HG02623 (cell line): ENCODE measurements around the gene MASP2.
"Not testable (repeated sequence)": the region's sequence is repeated elsewhere in the genome, so short reads cannot be mapped to it uniquely, and the experiment has no call there.

Experiments
- ATAC-seq: cut with Tn5 transposase; IDR thresholded peaks from one replicate; pipeline ENCODE4 v1.9.1; 2021; ENCODE audit warnings: moderate library complexity; ENCODE audit not compliant: unreplicated experiment

The MASP2 gene

DNA sequence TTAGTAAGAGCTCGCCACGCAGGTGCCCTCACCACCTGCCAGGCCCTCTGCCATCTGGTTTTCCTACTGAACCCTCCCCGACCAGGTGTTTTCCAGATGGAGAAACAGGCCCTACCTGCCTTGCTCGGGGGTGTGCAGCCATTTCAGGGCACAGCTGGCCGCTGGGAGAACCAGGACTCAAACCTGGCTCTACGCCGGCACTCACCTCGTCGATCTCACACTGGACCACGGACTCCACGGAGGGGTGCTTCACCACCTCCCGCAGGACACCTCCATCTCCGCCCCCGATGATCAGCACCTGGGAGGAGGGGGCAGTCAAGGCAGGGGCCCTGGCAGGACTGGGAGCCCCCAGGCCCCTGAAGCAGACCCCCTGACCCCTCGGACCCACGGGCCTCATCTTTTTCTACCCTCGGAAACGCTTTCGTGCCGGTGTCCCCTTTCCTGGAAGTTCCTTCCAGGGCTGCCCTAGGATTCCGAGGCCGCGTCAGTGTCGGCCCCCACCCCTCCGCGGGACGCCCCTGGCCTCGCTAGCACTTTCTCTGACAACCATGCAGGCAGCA, 11.6 kb upstream of the MASP2 start:
- no peak for ATAC-seq

DNA sequence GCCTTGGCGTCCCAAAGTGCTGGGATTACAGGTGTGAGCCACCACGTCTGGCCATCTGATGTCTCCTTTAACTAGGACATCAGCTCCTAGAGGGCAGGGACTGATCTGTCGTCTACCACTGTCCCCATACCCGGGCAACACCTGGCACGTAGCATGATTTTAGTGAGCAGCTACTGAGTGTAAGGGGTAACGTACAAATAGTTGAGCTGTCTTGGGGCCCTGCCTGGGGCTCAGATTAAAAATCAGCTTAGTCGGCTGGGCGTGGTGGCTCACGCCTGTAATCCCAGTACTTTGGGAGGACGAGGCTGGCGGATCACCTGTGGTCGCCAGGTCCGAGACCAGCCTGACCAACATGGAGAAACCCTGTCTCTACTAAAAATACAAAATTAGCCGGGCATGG, 11.0 kb upstream of the MASP2 start:
- ATAC-seq = no peak

DNA sequence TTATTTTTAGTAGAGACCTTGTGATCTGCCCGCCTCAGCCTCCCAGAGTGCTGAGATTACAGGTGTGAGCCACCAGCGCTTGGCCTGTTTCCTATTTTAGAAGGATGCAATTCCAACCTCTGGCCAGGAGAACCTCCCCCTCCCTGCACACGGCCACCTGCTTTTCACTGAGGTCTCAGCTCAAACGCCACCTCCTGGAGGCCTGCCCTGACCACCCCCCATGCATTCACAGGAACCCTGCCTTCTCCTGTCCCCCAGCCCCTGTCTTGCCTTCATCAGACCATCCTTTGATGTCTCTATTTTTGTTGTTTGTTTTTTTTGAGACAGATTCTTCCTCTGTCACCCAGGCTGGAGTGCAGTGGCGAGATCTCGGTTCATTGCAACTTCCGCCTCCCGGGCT, 10.4 kb upstream of the MASP2 start:
- no peak for ATAC-seq

DNA sequence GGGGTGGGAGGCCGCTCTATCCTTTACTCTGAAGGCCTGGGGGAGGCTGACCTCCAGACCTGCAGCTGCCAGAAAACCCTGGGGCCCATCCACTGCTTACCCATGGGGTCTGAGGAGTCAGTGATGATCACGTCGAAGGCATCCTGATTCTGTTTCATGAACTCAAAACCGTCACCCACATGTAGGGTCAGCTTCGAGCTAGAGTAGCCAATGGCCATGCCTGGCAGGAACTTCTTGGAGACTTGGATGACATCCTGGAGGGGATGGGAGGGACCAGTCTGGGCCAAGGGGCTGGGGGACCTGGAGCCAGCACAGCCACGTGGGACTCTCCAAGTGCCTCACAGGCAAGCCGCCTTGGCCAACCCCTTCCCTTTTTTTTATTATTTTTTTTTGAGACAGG, 9.5 kb upstream of the MASP2 start:
- ATAC-seq = no peak

DNA sequence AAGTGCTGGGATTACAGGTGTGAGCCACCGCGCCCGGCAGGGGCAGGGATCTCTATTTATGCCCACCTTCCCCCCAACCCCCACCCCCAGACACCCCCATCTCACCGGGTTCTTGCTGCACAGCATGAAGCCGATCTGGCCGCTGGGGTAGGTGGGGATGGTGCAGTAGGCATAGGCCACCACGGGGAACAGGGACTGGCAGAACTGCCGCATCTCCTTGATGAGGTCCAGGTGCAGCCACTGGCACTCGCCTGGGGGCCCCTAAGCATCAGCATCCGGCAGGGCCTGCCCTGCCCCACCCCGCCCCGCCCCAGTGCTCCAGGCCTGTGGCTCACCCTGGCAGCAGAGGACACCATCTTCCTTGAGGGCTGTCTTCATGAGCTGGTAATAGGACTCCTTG, 8.6 kb upstream of the MASP2 start:
- ATAC-seq = no peak

DNA sequence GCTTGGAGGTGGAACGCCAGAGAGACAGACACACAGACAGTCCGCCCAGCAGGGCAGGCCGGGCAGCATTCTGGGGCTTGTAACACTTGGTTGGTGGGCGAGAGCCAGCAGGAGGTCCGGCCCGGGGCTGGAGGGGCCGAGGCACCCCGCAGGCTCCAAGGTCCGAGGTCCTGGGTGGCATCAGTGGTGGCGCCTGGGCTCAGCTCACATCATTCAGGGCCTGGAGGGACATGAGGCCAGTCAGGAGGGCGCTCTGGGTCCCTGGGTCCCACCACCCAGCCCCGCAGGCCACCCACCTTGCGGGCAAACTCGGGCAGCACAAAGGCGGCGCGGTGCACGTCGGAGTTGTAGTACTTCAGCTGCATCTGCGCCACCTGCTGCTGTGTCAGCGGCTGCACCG, 7.6 kb upstream of the MASP2 start:
- no peak for ATAC-seq

DNA sequence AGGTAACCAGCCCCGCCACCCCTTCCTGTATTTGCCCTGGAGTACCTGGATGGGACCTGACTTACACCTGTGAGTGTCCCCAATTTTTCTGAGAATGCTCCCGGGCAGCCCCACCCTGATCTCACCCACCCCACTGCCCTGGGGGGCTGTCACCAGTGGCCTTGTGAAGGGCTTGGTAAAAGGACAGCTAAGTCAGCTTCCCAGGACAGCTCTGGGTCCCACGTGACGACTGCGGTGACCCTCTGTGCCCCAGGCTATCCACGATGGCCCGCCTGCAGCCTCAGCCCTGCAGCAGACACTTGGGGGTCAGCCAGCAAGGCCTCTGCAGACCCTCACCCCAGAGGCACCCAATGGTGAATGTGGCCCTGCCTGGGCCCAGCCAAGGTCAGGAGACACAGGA, 7.1 kb upstream of the MASP2 start:
- no peak for ATAC-seq

DNA sequence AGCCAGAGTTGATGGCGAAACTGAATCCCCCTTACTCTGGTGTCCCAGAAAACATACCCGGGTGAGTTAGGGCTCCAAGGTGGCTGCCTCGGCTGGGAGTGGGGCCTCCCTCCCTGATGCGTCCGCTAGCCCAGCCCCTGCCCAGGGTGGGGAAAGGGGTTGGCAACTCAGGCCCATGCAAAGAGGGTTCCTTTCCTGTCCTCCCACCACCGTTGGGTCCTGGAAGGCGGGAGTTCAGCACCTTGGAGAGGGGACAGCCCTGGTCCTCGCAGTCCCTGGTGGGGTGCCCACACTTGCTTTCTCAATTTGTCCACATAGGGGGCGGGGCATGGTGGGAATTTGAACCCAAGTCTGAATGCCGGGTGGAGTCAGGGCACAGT, 6.7 kb upstream of the MASP2 start:
- no peak for ATAC-seq

DNA sequence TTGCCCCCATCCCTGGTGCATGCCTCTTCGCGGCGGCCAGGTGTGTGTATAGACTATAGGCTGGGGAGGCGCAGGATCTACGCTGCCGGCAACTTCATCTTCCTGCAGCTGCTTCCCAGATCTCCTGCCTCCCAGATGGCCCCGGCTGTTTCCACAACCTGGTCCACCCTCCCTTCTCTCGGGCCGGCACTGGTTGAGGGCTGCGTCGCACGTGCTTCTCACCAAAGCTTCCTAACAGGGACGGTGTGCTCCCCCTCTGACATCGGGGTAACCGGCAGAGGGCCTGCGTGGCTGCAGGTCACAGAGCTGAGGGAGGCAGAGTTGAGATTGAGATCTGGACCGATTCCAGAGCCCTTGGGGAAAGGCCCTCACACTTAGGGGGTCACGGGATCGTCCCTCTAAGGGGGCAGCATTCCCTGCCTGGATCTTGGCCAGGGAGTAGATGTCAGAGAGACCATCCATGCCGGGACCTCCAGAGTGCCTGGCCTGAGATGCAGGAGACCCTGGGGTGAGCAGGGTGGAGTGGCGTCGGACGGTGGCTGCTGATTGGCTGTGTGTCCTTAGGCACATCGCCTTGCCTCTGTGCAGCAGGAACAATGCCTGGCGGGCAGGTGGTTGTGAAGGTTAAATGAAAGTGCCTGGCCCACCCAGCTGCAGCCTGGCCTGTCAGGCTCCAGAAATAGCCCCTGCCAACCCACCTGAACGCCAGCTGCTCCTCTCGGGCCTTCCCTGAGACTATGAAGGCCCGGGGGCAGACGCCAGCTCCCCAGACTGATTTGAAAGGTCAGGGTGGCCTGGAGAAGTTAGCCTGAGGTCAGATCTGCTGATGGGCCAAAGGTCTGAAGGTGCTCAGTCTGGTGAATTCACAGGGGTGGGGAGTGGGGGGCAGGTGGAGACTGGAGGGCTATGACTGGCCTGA, 6.1 kb upstream of the MASP2 start:
- no peak for ATAC-seq

DNA sequence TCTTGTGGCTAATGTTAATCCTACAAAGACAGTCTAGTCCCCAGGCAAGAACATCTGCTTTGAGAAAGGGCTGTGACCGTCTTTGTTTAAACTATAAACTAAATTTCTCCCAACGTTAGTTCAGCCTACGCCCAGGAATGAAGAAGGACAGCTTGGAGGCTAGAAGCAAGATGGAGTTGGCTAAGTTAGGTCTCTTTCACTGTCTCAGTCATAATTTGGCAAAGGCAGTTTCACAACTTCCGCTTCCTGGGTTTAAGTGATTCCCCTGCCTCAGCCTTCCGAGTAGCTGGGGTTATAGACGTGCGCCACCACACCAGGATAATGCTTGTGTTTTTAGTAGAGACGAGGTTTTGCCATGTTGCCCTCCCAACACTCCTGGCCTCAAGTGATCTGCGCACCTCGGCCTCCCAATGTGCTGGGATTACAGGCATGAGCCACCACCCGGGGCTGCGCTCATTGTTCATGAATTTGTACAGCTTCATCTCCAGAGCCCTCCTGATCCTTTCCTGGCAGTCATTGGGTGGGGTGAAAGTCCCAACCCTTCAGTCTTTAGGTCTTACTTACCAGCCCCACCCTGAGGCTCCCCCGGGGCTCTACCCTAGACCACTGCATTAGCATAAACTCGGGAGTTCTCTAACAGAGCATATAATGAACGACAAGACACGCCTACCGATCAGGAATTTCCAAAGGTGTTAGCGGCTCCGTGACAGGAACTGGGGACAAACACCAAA, 4.9 kb upstream of the MASP2 start:
- no peak for ATAC-seq

DNA sequence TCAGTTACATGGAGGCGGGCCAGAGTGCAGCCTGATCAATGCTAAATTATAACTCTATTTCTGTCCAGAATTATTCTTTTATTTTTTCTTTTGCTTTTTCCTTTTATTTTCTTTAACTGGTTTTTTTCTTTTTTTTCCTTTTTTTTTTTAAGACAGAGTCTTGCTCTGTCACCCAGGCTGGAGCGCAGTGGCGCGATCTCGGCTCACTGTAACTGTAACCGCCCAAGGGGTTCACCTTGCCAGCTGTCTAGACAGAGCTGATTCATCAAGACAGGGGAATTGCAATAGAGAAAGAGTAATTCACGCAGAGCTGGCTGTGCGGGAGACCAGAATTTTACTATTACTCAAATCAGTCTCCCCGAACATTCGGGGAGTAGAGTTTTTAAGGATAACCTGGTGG, 4.1 kb upstream of the MASP2 start:
- ATAC-seq = not testable (repeated sequence)

DNA sequence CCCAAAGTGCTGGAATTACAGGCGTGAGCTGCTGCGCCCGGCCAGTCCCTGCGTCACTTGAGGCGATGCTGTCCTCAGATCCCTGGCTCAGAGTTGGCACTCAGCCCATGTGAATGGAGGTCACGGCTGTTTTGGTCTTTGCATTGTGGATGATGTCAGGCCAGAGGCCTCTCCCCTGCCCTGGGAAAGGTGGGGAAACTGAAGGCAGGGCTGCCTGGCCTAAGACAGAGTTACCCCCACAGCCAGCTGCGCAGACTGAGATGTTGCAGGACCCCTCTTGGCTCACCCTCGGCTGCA, 821 bp downstream of the MASP2 start:
- no peak for ATAC-seq

DNA sequence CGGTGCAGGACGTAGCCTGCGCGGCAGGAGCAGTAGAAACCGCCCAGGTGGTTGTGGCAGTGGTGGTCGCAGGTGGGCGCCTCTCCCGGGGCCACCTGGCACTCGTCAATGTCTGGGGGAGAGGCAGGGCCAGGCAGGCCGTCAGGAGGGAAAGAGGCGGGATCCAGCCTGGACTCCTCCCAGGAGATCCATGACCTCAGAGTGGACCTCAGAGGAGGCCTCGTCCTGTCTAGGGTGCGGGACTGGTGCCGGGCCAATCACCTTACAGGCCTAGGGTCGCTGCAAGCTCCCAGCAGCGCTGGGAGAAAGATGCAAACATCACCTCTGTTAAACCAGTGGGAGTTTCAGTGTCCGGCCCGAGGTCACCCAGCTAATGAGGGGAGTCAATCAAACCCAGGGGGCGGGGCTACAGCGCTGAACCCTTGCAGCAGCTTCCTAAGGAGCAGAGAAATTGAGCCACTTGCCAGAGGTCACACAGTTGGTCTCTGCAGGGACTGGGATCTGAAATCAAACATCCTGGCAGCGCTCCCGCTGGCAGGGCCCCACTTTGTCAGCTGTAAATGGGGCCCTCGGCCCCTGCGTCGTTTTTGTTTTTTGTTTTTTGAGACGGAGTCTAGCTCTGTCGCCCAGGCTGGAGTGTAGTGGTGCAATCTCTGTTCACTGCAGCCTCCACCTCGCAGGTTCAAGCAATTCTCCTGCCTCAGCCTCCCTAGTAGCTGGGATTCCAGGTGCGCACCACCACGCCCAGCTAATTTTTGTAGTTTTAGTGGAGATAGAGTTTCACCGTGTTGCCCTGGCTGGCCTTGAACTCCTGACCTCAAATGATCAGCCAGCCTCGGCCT, 1.4 kb downstream of the MASP2 start:
- ATAC-seq = no peak

DNA sequence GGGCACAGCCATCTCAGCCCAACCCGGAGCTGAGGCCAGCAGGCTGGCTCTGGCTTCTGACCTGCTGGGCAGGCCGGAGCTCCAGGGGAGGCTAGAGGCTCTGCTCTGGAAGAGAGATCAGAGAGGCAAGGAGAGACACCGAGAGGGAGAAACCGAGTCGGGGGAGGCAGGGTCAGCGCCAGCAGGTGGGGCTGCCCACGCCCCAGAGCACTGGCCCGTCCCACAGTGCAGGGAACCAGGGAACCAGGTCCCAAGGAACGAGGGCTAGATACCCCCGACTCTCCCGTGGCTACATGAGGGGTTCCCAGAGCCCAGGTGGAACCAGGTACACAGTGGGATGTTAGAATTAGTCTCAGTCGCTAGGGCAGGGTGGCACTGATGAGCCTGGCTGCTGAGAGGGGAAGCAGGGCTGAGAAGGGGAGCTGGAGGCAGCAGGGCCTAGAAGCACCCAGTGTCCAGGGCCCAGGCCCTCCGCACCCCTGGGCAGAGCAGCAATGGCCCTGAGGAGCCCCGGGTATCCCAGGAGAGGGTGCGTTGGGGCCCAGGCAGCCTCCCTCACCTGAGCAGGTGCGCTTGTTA, 2.1 kb downstream of the MASP2 start:
- no peak for ATAC-seq

DNA sequence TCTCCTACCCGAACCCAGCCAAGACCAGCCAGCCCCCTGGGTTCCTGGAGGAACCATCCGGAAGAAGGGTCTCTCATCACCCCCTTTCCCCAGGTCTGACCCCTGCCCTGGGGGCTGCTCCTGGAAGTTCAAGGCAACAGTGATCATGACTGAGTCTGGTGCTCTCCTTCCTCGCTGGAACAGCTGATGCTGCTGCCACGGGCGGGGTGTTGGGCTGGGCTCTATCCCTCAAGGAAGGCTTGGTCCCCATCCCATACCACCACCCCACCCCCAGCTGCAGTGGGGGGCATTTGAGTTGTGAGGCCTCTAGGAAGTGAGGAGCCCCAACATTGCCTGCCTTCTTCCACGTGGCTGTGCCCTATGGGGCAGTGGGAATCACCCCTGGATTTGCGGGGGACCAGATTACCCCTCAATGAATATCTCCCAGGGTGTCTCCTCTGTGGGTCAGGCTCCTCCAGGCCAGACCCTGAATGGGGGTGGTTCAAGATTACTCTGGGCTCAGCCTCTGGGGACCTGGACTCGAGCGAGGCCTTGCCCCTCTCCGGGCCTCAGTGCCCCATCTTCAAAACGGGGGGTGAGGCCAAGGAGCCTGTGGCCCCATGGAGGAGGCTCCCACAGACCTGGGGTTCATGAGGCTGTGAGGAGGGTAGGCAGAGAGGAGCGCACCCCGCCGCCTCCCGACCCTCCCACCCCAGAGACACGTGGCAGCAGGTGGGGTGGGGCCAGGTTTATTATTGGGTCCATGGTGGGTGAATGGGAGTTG, 2.8 kb downstream of the MASP2 start:
- no peak for ATAC-seq

DNA sequence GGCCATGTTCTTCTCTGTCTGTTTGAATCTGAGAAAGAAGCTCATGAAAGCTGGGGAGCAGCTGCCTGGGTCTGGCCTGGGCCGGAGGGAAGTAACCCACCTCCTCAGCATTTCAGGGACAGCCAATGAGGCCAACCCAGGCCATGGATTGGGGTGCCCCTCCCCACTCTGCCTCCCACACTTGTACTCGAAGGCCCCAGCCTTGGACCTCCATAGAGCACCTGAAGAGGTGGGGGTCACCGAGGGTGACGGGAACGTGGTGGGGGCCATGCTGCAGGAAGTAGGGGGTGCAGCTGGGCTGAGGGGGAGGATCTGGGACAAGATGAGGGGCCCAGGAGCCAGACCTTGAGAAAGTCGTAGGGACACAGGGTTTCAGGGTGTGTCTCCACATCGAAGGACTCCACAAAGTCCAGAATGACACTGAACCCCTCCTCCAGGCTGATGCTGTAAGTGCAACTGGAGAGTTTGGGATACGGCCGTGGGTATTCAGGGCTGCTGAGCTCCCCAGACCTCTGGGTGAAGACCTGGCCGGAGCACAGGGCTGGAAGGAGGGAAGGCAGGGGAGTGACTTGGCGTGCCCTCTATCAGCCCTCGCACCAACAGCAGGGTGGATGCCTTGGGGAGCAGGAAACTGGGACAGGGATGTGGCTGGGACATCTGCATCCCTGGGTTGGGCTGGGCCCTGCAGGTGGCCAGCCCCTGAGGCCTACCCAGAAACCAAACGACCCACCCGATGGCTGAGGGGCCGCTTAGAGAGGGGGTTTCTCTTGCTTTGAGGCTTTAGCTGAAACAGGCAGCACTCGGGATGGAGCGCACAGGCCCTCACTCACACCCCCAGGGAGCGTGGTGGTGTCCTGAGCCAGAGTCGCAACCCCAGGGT, 3.8 kb downstream of the MASP2 start:
- ATAC-seq = no peak

DNA sequence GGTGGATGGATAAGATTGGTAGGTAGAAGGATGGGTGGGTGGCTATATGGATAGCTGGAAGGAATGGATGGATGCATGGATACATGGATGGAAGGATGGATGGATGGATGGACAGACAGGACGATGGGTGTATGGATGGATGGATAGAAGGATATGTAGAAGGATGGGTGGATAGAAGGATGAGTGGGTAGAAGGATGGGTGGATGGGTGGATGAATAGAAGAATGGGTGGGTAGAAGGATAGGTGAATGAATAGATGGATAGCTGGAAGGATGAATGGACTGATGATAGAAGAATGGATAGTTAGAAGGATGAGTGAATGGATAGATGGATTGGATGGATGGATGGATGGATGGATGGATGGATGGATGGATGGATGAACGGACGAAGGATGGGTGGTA, 5.0 kb downstream of the MASP2 start:
- ATAC-seq = no peak

DNA sequence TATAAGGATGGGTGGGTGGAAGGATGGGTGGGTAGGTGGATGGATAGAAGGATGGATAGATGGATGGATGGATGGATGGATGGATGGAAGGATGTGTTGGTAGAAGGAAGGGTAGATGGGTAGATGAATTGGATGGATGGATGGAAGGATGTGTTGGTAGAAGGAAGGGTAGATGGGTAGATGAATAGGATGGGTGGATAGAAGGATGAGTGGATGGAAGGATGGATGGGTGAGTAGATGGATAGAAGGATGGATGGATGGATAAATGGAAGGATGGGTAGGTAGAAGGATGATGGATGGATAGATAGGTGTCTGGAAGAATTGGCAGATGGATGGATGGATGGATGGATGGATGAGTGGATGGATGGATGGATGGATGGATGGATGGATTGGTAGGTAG, 6.0 kb downstream of the MASP2 start:
- no peak for ATAC-seq

DNA sequence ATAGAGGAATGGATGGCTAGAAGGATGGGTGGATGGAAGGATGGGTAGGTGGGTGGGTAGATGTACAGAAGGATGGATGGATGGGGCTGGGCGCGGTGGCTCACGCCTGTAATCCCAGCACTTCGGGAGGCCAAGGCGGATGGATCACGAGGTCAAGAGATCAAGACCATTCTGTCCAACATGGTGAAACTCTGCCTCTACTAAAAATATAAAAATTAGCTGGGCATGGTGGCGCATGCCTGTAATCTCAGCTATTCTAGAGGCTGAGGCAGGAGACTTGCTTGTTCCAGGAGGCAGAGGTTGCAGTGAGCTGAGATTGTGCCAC, 7.0 kb downstream of the MASP2 start:
- ATAC-seq = not testable (repeated sequence)
